ENCODE results near the gene GAB2.

- TF ChIP-seq, protein P1, sequence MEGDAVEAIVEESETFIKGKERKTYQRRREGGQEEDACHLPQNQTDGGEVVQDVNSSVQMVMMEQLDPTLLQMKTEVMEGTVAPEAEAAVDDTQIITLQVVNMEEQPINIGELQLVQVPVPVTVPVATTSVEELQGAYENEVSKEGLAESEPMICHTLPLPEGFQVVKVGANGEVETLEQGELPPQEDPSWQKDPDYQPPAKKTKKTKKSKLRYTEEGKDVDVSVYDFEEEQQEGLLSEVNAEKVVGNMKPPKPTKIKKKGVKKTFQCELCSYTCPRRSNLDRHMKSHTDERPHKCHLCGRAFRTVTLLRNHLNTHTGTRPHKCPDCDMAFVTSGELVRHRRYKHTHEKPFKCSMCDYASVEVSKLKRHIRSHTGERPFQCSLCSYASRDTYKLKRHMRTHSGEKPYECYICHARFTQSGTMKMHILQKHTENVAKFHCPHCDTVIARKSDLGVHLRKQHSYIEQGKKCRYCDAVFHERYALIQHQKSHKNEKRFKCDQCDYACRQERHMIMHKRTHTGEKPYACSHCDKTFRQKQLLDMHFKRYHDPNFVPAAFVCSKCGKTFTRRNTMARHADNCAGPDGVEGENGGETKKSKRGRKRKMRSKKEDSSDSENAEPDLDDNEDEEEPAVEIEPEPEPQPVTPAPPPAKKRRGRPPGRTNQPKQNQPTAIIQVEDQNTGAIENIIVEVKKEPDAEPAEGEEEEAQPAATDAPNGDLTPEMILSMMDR (IDR thresholded peaks at IDR 0.05): no peak
- TF ChIP-seq POLR2A (IDR thresholded peaks at IDR 0.05) (no peak), POLR2AphosphoS5 (IDR thresholded peaks at IDR 0.05) (no peak), EP300 (IDR thresholded peaks at IDR 0.05) (no peak)
These were observed 56.4 kb downstream of the GAB2 start for GRCh38 chr11:78361228-78361627.

Data from stomach (tissue), 4 donors.